ENCODE data around the gene ARSA.

DNA sequence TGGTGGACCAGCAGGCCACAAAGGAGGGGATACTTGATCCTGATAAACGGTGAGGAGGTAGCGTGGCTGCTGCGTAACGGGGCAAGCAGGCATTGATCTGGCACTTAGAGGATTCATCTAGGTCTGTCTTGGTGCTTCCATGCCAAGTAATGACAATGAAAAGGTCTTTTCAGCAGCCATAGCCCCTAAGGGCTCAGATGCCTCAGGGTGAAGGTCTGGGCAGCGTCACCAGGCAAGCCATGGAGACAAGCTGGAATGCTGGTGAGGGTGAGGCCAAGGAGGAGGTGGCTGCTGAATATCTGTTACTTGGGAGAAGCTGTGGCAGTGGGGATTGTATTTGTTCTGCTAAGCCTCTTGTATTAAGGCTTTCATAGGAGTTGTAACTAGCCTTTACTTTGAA lies 40.5 kb downstream of the ARSA start:
- TF ChIP-seq EZH2 (IDR thresholded peaks at IDR 0.05) (no peak), POLR2AphosphoS5 (IDR thresholded peaks at IDR 0.05; ENCODE audit: borderline replicate concordance, low read depth, low read length) (no peak)

Measured in SK-N-MC (cell line).